GM13976 (cell line): ENCODE results near the gene EME2.

Source experiments
- DNase-seq: peaks from one replicate; pipeline ENCODE4 v3.0.0; 2012; ENCODE audit warnings: low spot score
- CTCF ChIP-seq: IDR thresholded peaks from 2 replicates; pipeline ENCODE4 v1.5.1; 2012; ENCODE audit warnings: borderline replicate concordance, mild to moderate bottlenecking; ENCODE audit not compliant: insufficient read depth; ENCODE audit errors: extremely low read depth, missing control alignments, control extremely low read depth
- in situ Hi-C: fragments of 300-500 bp; cut with MboI; formaldehyde crosslinking; loops from one replicate; pipeline ENCODE4 v1.12.0; 2022; ENCODE audit warnings: low sequenced_read_pairs, mixed read lengths, inconsistent platforms; ENCODE audit not compliant: unreplicated experiment

EME2 gene

DNA sequence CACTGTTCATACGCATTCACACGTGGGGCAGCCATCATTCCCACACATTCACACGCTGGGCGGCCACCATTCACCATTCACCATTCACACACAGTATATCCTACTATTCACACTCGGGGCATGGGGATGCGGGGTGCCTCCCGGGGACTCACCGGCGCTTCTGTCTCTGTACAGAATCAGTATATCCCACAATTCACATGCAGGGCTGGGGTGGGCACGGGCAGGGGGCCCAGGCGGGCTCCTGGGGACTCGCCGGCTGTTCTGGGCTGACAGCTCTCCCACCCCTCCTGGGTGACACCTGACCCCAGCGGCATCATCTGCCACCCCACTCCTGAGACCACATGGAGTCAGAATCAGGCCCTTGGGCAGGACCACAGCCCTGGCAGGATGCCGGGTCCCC is 10.9 kb upstream of the EME2 start:
- DNase-seq: no peak
- in situ Hi-C loops: no loop called here
- no peak for TF ChIP-seq CTCF

DNA sequence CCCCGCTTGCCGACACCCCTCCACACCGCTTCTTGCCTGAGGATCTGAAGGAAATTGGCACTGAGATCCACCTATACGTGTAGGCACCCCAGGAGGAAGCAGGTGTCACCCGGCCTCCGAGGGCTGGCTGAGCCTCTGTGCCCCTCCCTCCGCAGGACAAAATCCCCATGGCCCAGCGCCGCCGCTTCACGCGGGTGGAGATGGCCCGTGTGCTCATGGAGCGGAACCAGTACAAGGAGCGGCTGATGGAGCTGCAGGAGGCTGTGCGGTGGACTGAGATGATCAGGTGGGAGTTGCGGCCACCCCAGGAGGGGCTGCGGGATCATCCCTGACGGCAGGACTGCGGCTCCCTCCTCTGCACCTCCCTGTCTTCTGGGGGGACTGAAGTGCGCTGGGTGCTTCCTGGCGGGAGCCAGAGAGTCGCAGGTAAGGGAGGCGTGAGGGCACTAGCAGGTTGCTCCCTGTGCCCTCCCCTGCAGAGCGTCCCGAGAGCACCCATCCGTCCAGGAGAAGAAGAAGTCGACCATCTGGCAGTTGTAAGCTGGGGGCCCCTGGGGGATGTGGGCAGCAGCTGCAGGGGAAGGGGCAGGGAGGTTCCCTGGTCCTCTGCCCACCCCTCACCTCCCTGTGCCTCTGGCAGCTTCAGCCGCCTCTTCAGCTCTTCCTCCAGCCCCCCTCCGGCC is 10.3 kb upstream of the EME2 start:
- in situ Hi-C loops: no loop called here
- DNase-seq: no peak
- no peak for TF ChIP-seq CTCF

DNA sequence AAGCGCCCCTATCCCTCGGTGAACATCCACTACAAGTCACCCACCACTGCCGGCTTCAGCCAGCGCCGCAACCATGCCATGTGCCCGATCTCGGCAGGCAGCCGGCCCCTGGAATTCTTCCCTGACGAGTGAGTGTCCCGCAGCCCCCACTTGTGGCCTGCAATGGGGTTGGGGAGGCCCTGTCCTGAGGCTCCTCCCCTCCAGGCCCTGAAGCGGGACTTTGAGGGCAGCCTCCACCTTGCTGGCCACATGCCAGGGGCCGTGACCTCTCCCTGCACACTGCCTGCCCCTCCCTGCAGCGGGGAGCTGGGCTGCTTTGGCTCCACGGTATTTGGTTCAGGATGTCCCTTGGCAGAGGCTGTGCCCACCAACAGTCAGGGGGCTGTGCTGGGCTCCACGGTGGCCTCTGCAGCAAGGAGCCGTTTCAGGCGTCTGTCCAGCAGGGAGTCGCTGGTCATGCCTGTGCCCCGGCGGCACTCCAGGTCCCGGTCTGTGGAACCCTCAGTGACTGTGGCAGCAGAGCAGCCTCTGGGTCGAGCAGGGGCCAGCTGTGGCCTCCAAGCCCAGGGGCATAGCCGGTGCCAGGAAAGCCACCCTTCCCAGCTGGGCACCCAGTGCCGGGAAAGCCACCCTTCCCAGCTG is 9.6 kb upstream of the EME2 start:
- in situ Hi-C loops: no loop called here
- TF ChIP-seq CTCF: no peak
- DNase-seq: no peak

- DNase-seq: no peak
- in situ Hi-C loops: no loop called here
- no peak for TF ChIP-seq CTCF
Observed at GRCh38 chr16:1763521-1764511, 8.8 kb upstream of the EME2 start.

- in situ Hi-C loops: no loop called here
- TF ChIP-seq CTCF: no peak
- DNase-seq: no peak
Observed at GRCh38 chr16:1764971-1765370, 7.6 kb upstream of the EME2 start.

- no peak for TF ChIP-seq CTCF
- in situ Hi-C loops: no loop called here
Observed at GRCh38 chr16:1765826-1766225, 6.8 kb upstream of the EME2 start.

More at GRCh38 chr16:1765826-1766225, 6.8 kb upstream of the EME2 start:
- no peak for DNase-seq
